ENCODE measurements around the gene PCYT2. TPM values are rescaled to one million over a fixed set of nuclear protein-coding genes. Genes with fewer than 3 reads are reported as not detected.

Gene PCYT2
- total and polyA plus RNA-seq, 9 of the 15 experiments (the other 6 are each of a cell fraction or from before 2014, with no cell fraction given) = 0.92 to 134 (median 82.5) TPM

DNA sequence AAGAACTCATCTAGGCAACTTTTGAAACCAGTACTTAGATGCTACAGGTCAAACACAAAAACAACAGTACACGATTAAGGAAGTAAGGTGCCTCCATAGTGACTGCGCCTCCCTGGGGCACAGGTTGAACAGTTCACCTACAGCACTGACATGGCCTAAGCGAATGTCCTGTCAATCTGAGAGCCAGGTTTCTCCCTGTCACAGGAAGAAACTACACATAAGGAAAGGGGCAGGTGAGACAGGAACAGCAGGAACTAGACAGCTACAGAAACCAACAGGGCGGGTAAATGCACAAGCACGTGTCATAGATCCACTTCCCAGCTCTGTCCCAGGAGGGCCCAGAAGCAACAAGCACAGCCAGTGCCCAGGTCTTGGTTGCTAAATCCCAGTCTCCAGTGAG lies 32.1 kb downstream of the PCYT2 start:
- no peaks in the 10 kb centered on the region for H3K9me1 ChIP-seq (ENCODE audit: control insufficient read depth, insufficient read depth, low read length)
- ChIA-PET POLR2A (interaction anchor here (0.6 to 1.7 kb wide), 4 partner anchors 9 to 356 kb away, joined by 3 to 4 read pairs (median 4); no protein-coding TSS in a partner anchor), CTCF (ENCODE audit: low intra/inter-chr PET ratio) (no interaction called here)
- in situ Hi-C loops (cut with MboI) = no loop called here
- no peaks in the 10 kb centered on the region for H4K20me1 ChIP-seq (replicated peaks; ENCODE audit: control insufficient read depth, insufficient read depth, low read length)
- WGBS (ENCODE audit: insufficient coverage, low coverage, missing lambda C conversion rate) = 95% methylated on average over 5 of the region's 5 CpGs
- H3K9ac ChIP-seq (ENCODE audit: insufficient read depth in 1 of 2, low read depth in 2 of 2, low read length in 2 of 2) = peak overlapping the region in 1 of 2 experiments; percentile 33; a peak in 1 of 4 replicates
- BruUV-seq (replicated peaks) = no TSS peak
- intact Hi-C loops (cut with micrococcal nuclease) = no loop called here
- H3K79me2 ChIP-seq (ENCODE audit: control insufficient read depth, insufficient read depth, low read length) = no peaks in the 10 kb centered on the region; the same call in 2 of the 3 replicates
- peaks cover 0 to 4% of the 10 kb centered on the region in 2 experiments; a peak in 1 of 5 replicates for H3K4me1 ChIP-seq (replicated peaks in 1 of 2; ENCODE audit: control insufficient read depth in 2 of 2, insufficient read depth in 2 of 2, low read length in 2 of 2)
- H3K4me3 ChIP-seq = no peak overlapping the region
- DNase-seq (ENCODE audit: extremely low read depth in 1 of 4, low spot score in 3 of 4) (peak in 1 of 4 experiments; percentile 3), FAIRE-seq (no peak), ATAC-seq (peak; percentile 28)
- no peak overlapping the region for H3K4me2 ChIP-seq (ENCODE audit: insufficient read depth, low read length)
- H3K9me3 ChIP-seq (replicated peaks; ENCODE audit: control insufficient read depth, insufficient read depth, low read depth, low read length) = no peaks in the 10 kb centered on the region
- TF ChIP-seq MCM5 (IDR thresholded peaks at IDR 0.05; ENCODE audit: low read depth) = no peak
- TF ChIP-seq, protein P1, sequence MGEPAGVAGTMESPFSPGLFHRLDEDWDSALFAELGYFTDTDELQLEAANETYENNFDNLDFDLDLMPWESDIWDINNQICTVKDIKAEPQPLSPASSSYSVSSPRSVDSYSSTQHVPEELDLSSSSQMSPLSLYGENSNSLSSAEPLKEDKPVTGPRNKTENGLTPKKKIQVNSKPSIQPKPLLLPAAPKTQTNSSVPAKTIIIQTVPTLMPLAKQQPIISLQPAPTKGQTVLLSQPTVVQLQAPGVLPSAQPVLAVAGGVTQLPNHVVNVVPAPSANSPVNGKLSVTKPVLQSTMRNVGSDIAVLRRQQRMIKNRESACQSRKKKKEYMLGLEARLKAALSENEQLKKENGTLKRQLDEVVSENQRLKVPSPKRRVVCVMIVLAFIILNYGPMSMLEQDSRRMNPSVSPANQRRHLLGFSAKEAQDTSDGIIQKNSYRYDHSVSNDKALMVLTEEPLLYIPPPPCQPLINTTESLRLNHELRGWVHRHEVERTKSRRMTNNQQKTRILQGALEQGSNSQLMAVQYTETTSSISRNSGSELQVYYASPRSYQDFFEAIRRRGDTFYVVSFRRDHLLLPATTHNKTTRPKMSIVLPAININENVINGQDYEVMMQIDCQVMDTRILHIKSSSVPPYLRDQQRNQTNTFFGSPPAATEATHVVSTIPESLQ (CRISPR knock-in tag; IDR thresholded peaks at IDR 0.05) = no peak
- TF ChIP-seq TRIM25 (IDR thresholded peaks at IDR 0.05; ENCODE audit: borderline replicate concordance) = no peak
- no peak for TF ChIP-seq FOS (IDR thresholded peaks at IDR 0.05; ENCODE audit: extremely low read depth, insufficient read length)
- TF ChIP-seq ZNF717 (CRISPR knock-in tag; IDR thresholded peaks at IDR 0.05) = no peak
- TF ChIP-seq ELK1 (CRISPR knock-in tag; IDR thresholded peaks at IDR 0.05) = no peak
- TF ChIP-seq MXI1 (IDR thresholded peaks at IDR 0.05; ENCODE audit: low read depth, low read length) = no peak
- no peak for TF ChIP-seq PPARD (CRISPR knock-in tag; IDR thresholded peaks at IDR 0.05)
- no peak for TF ChIP-seq KHSRP (IDR thresholded peaks at IDR 0.05)
- H3K36me3 ChIP-seq (ENCODE audit: control insufficient read depth, insufficient read depth, low read length) = peaks cover 58% of the 10 kb centered on the region
- no peak overlapping the region for H2AFZ ChIP-seq (ENCODE audit: low read depth, low read length)
- H3K27ac ChIP-seq (ENCODE audit: extremely low read depth, low read depth, low read length) = no peak overlapping the region
- no peaks in the 10 kb centered on the region for H3K27me3 ChIP-seq (ENCODE audit: control insufficient read depth in 2 of 2, insufficient read depth in 2 of 2, low read length in 2 of 2)
